Measurements from ENCODE around the gene EPHB4.
"Not testable (repeated sequence)": the region's sequence is repeated elsewhere in the genome, so short reads cannot be mapped to it uniquely, and the experiment has no call there.

The EPHB4 gene

DNA sequence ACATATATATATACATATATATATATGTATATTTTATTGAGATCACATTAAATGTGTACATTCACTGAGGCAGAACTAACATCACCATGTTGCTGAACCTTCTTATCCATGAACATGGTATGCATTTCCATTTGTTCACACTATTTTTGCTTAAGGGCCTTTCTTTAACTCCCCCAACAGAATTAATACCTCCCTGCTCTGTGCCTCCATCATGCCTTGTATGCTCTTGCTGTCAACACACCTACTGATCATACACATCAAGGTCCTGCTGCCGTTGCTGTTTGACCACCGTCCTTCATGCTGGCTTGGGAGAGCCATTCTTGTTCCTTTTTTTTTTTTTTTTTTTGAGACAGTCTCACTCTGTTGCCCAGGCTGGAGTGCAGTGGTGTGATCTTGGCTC lies 43.5 kb downstream of the EPHB4 start:
- DNase-seq = no peak

DNA sequence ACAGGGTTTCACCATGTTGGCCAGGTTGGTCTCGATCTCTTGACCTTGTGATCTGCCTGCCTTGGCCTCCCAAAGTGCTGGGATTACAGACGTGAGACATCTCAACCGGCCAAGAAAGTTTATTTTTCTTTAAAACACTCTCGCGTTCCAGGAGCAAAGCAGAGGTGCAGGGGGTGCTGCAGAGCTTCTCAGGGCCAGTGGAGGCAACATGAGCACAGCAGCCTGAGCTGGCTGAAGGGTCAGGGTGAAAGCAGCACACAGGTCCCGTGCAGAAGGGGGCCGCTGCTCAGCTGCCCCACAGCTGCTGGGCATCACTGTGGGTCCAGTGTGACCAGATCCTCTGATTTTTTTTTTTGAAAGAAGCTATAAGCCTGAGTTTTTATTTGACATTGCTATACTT lies 46.1 kb downstream of the EPHB4 start:
- no peak for DNase-seq

DNA sequence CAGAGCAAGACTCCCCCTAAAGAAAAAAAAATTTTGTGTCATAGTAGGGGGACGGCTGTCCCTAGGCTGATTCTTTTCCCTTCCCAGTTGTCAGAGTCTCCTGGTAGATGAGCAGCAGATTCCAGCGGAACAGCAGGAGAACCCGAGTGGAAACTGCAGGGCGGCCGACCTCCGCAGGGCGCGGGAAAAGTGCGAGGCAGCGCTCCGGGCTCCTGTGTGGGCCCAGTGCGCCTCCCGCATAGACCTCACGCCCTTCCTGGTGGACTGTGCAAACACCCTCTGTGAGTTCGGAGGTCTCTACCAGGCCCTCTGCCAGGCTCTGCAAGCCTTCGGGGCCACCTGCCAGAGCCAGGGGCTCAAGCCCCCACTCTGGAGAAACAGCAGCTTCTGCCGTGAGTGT lies 48.0 kb downstream of the EPHB4 start:
- no peak for DNase-seq

DNA sequence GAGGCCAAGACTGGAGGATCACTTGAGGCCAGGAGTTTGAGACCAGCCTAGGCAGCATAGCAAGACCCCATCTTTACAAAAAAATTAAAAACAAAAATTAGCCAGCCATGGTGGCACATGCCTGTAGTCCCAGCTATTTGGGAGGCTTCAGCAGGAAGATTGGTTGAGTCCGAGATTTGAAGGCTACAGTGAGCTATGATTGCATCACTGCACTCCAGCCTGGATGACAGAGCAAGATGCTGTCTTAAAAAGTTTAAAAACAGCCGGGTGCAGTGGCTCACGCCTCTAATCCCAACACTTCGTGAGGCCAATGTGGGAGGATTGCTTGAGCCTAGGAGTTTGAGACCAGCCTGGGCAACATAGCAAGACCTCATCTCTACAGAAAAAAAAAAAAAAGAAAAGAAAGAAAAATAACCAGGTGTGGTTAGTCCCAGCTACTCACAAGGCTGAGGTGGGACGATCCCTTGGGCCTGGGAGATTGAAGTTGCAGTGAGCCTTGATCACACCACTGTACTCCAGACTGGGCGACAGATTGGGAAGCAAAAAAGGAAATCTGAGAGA lies 49.2 kb downstream of the EPHB4 start:
- DNase-seq = no peak

DNA sequence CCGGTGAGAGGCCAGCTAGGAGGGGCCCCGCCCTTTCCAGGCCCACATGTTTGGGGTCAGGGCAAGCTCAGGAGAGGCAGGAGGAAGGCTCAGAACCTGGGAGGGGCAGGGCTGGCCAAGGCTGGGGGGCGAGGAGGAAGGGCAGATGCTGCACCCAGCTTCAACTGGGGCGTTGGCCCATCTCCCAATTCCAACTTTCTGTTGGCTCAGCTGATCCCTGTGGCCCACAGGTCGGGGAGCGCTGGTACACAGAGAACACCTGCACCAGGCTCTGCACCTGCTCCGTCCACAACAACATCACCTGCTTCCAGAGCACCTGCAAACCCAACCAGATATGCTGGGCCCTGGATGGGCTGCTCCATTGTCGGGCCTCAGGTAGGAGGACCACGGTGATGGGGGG lies 53.8 kb downstream of the EPHB4 start:
- DNase-seq = no peak

DNA sequence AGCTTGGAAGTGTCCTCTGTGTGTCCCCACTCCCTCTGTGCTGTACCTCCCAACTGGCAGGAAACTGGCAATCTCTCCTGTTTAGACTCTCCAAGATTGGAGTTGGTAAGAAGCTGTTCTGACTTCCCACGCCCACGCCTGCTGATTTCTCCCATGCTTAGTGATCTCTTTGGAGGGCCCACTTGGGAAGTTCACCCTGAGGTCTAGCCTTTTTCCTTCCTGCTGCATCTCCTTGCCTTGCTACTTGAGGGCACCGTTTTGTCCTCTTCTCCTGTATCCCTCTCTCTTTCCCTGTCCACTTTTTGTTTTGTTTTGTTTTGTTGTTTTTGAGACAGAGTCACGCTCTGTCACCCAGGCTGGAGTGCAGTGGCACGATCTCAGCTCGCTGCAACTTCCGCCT lies 58.5 kb downstream of the EPHB4 start:
- no peak for DNase-seq

DNA sequence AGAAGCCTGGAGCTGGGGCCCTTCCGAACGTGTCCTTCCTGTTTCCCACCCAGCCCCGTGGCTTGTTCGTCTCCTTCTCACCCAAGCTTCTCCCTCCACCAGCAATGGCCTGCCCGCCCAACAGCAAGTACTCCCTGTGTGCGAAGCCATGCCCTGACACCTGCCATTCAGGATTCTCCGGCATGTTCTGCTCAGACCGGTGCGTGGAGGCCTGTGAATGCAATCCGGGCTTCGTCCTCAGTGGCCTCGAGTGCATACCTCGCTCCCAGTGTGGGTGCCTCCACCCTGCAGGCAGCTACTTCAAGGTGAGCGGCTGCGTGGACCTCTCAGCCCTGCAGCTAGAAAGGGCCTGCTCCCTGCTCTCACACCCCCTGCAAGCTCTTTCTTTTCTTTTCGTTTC lies 62.1 kb downstream of the EPHB4 start:
- DNase-seq = no peak

DNA sequence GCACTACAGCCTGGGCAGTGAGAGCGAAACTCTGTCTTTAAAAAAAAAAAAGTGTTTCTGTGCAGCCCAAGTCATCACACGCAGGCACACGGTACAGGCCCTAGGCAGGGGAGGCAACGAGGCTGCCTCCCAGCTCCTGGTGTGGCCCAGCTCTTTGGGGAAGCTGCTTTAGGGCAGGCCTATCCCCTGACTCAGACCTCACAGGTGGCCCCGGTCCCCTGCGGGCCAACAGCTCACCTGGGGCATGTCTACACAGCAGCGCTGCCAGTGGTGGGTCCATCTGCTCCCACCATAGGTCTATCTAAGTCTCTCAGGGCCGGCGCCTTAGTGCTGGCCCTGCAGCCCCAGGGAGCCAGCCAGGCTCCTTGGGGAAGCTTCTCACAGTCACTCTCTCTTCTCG lies 62.5 kb downstream of the EPHB4 start:
- DNase-seq = no peak

DNA sequence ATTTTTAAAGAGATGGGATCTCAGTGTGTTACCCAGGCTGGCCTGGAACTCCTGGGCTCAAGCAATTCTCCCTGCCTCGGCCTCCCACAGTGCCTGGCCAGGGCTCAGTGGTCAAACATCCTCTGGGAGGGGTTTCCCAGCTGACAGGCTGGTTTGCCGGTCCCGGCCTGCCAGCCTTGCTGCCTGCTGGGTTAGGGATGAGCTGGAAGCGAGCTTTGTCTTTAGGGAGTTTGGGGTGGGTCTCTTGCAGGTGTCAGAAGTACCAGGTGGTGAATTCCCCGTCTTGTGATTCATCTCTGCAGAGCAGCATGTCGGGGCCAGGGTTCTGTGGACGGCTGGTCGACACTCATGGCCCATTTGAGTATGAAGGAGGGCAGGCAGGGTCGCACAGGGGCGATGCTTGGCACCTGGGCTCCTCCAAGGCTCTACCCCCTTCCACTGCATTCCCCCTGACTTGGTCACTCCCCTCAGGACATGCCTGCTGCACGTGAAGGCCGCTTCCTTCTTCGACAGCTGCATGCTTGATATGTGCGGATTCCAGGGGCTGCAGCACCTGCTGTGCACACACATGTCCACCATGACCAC lies 63.7 kb downstream of the EPHB4 start:
- no peak for DNase-seq

DNA sequence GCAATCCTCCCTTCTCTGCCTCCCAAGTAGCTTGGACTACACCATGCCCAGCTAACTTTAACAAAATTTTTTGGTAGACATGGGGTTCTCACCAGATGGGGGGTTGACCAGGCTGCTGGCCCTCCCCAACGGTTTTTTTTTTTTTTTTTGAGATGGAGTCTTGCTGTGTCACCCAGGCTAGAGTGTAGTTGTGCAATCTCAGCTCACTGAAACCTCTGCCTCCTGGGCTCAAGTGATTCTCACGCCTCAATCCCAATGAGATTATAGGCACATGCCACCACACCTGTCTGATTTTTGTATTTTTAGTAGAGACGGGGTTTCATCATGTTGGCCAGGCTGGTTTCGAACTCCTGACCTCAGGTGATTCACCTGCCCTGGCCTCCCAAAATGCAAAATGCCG lies 64.5 kb downstream of the EPHB4 start:
- DNase-seq = not testable (repeated sequence)

DNA sequence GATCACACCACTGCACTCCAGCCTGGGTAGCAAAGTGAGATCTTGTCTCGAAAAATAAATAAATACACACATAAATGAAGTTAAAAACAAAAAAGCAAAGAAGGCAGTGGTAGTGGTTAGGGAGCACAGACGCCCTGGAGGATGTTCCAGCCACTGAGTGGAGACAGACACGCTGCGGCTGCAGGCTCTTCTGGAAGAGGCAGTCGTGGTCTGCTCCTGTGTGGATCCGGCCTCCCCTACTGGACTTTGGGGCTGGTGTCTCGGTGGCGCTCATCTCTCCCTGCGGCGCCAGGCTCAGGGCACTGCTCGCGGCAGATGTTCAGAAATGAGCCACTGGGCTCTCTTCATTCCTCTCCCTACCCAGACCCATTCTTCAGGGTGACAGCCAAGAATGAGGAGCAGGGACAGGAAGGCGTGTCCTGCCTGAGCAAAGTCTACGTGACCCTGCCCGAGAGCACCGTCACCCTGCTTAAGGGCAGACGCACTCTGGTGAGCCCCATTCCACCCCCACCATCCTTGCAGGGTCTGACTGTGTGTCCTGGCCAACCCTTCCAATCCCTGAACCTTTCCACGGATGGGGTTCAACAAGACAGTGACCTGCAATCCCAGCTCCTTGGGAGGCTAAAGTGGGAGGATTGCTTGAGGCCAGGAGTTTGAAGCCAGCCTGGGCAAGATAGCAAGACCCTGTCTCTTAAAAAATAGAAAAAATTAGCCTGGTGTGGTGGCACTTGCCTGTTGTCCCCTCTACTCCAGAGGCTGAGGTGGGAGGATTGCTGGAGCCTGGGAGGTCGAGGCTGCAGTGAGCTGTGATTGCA lies 67.8 kb downstream of the EPHB4 start:
- no peak for DNase-seq

DNA sequence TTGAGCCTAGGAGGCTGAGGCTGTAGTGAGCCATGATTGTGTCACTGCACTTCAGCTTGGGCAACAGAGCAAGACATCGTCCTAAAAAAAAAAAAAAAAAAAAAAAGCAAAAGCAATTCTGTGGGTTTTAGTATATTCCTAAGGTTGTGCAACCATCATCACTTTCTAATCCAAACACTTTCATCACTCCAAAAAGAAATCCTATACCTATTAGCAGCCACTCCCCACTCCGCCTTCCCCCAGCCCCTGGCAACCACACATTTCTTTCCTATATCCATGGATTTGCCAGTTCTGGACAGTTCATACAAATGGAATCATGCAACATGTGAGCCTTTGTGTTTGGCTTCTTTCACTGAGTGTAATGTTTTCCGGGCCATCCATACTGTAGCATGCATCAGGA lies 73.6 kb downstream of the EPHB4 start:
- no peak for DNase-seq

DNA sequence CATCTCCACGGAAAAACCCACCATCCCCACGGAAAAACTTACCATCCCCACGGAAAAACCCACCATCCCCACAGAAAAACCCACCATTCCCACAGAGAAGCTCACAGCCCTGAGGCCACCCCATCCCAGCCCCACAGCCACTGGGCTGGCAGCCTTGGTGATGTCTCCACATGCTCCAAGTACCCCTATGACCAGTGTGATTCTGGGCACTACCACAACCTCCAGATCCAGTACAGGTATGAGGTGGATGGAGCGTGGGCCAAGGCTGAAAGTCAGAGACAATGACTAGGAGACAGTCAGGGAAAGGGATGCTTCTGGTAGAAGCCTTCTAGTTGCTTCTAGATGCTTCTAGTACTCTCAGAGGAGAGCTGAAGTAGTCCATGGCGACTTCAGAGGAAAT lies 74.3 kb downstream of the EPHB4 start:
- no peak for DNase-seq
